HepG2 (cell line): ENCODE data around the gene CEP89. TPM values are rescaled to one million over a fixed set of nuclear protein-coding genes. Genes with fewer than 3 reads are reported as not detected.

Experiments used
- AHR ChIP-seq: IDR thresholded peaks from 2 replicates; pipeline ENCODE4 v1.6.1; 2018; ENCODE audit warnings: missing genetic modification reagents, missing compliant biosample characterization
- ARID2 ChIP-seq: sonication (generic); formaldehyde crosslinking; IDR thresholded peaks from 2 replicates; pipeline ENCODE4 v1.8.1; 2022; ENCODE audit warnings: mild to moderate bottlenecking, missing genetic modification reagents, borderline replicate concordance
- CEBPG ChIP-seq: IDR thresholded peaks from 2 replicates; pipeline ENCODE4 v1.6.1; 2016
- DMAP1 ChIP-seq: IDR thresholded peaks from 2 replicates; pipeline ENCODE4 v1.6.1; 2016
- DR1 ChIP-seq: sonication (generic); formaldehyde crosslinking; IDR thresholded peaks from 2 replicates; pipeline ENCODE4 v1.8.0; 2021; ENCODE audit warnings: mild to moderate bottlenecking, missing genetic modification reagents, inconsistent platforms
- IKZF4 ChIP-seq: sonication (generic); formaldehyde crosslinking; IDR thresholded peaks from 2 replicates; pipeline ENCODE4 v1.5.1; 2020; ENCODE audit warnings: borderline replicate concordance, mild to moderate bottlenecking, low read depth, missing genetic modification reagents; ENCODE audit errors: not compliant biosample characterization
- MAF1 ChIP-seq: sonication (generic); formaldehyde crosslinking; IDR thresholded peaks from 2 replicates; pipeline ENCODE4 v1.5.0; 2020; ENCODE audit warnings: missing genetic modification reagents, borderline replicate concordance
- MAFF ChIP-seq: IDR thresholded peaks from 2 replicates; pipeline ENCODE4 v1.6.1; 2011; ENCODE audit warnings: low read depth, low read length, improper control_type of control experiment
- NFRKB ChIP-seq: fragments of 450-650 bp; IDR thresholded peaks from 2 replicates; pipeline ENCODE4 v1.6.1; 2017
- NFYB ChIP-seq: sonication (generic); formaldehyde crosslinking; IDR thresholded peaks from 2 replicates; pipeline ENCODE4 v1.4.0; 2020; ENCODE audit warnings: missing genetic modification reagents
- SP1 ChIP-seq, 2 experiments: fragments of 450-650 bp in 1 of 2; sonication (generic) in 1 of 2; formaldehyde crosslinking in 1 of 2; IDR thresholded peaks; 2 replicates each; pipeline versions ENCODE4 v1.4.0 to v1.6.1; 2016 to 2020; ENCODE audit warnings: missing genetic modification reagents in 1 of 2
- TSC22D2 ChIP-seq: sonication (generic); formaldehyde crosslinking; IDR thresholded peaks from 2 replicates; pipeline ENCODE4 v1.5.1; 2020; ENCODE audit warnings: missing genetic modification reagents, mild to moderate bottlenecking, borderline replicate concordance
- ZFAT ChIP-seq: sonication (generic); formaldehyde crosslinking; conservative IDR thresholded peaks from 2 replicates; pipeline ENCODE4 v1.8.1; 2023; ENCODE audit warnings: missing genetic modification reagents, inconsistent platforms
- ZMYM3 ChIP-seq: sonication (generic); formaldehyde crosslinking; IDR thresholded peaks from 2 replicates; pipeline ENCODE4 v1.5.1; 2020; ENCODE audit warnings: mild to moderate bottlenecking, missing genetic modification reagents
- ZNF251 ChIP-seq: sonication (generic); formaldehyde crosslinking; IDR thresholded peaks from 2 replicates; pipeline ENCODE4 v1.9.0; 2021; ENCODE audit warnings: mild to moderate bottlenecking, missing genetic modification reagents
- ZSCAN25 ChIP-seq: sonication (generic); formaldehyde crosslinking; IDR thresholded peaks from 2 replicates; pipeline ENCODE4 v1.8.0; 2022; ENCODE audit warnings: mild to moderate bottlenecking, missing genetic modification reagents
- polyA plus RNA-seq, 8 experiments: library from polyadenylated mRNA; depleted of rRNA in 3 of 8; stranded (reverse) in 7 of 8; unstranded in 1 of 8; fragments of >200 nt; fragmentation: Illumina TruSeq in 4 of 8; extraction: Trizol in 4 of 8; gene quantifications; 2 replicates each; pipeline versions ENCODE4 v1.2.1 to v1.2.3, GENCODE V29; 2011 to 2016; ENCODE audit warnings: low read depth in 4 of 8, missing spikeins in 1 of 8, mixed read lengths in 1 of 8; ENCODE audit not compliant: insufficient read depth in 1 of 8
- total RNA-seq, 5 experiments: library from RNA; depleted of rRNA; stranded (reverse); fragments of >200 nt; fragmentation: Illumina TruSeq; extraction: Trizol; gene quantifications; 2 replicates each; pipeline ENCODE4 v1.2.3, GENCODE V29; 2016; ENCODE audit warnings: low read depth in 1 of 5
- TF ChIP-seq, protein P1 (sequence below): fragments of 450-650 bp; IDR thresholded peaks from 2 replicates; pipeline ENCODE4 v1.6.1; 2016
- TF ChIP-seq, protein P2 (sequence below): sonication (generic); formaldehyde crosslinking; IDR thresholded peaks from 2 replicates; pipeline ENCODE4 v1.9.0; 2022; ENCODE audit warnings: missing genetic modification reagents, mild to moderate bottlenecking, borderline replicate concordance
- TF ChIP-seq, protein P3 (sequence below): sonication (generic); formaldehyde crosslinking; IDR thresholded peaks from 2 replicates; pipeline ENCODE4 v1.4.0; 2020; ENCODE audit warnings: mild to moderate bottlenecking, missing genetic modification reagents
- TF ChIP-seq, protein P4 (sequence below): sonication (generic); formaldehyde crosslinking; IDR thresholded peaks from 2 replicates; pipeline ENCODE4 v1.8.0; 2022; ENCODE audit warnings: missing genetic modification reagents, mild to moderate bottlenecking, inconsistent platforms, borderline replicate concordance
- TF ChIP-seq, protein P5 (sequence below): sonication (generic); formaldehyde crosslinking; IDR thresholded peaks from 2 replicates; pipeline ENCODE4 v1.5.1; 2020; ENCODE audit warnings: missing genetic modification reagents, mild to moderate bottlenecking, borderline replicate concordance

CEP89 gene
- total and polyA plus RNA-seq, 2 of the 13 experiments (the other 11 are each of a cell fraction or from before 2014, with no cell fraction given), result 7.2 to 10.9 TPM

DNA sequence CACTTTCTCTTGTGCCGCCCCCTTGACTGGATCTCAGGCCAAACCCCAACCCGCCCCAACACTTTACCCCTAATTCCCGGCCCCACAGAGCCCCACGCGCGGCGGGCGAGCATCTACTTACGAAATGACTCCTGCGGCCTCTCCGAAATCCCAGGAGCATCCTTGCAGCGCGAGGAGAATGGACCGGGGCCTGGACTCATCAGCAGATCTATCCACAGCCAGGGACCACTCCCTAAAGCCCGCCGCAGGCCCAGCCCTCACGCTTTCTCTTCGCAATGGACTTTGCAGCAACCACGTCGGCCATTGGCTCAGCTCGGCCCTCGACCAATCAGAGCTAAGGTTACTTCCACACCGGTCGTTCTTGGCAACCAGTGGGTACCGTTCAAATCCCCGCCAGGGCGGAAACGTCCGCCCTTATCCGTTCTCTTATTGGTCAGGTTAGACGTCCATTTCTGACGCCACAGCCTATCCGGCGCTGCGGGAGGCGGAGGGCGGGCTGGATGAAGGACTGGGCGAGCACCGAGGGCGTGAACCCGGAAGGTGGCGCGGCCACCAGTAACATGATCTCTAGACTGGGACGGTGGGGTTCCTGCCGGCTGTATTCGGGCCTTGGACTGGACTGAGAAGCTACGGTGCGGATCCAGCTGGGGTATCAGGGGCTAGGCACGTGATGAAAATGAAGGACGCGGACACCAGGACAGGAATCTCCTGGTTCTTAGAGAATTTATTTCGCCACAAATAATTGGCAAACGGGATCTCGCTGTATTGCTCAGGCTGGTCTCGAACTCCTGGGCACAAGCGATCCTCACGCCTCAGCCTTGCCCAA, at the start of gene CEP89, which contains the start of gene FAAP24 (continued):
- TF ChIP-seq, protein P1, sequence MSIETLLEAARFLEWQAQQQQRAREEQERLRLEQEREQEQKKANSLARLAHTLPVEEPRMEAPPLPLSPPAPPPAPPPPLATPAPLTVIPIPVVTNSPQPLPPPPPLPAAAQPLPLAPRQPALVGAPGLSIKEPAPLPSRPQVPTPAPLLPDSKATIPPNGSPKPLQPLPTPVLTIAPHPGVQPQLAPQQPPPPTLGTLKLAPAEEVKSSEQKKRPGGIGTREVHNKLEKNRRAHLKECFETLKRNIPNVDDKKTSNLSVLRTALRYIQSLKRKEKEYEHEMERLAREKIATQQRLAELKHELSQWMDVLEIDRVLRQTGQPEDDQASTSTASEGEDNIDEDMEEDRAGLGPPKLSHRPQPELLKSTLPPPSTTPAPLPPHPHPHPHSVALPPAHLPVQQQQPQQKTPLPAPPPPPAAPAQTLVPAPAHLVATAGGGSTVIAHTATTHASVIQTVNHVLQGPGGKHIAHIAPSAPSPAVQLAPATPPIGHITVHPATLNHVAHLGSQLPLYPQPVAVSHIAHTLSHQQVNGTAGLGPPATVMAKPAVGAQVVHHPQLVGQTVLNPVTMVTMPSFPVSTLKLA, result no peak
- TF ChIP-seq, protein P2, sequence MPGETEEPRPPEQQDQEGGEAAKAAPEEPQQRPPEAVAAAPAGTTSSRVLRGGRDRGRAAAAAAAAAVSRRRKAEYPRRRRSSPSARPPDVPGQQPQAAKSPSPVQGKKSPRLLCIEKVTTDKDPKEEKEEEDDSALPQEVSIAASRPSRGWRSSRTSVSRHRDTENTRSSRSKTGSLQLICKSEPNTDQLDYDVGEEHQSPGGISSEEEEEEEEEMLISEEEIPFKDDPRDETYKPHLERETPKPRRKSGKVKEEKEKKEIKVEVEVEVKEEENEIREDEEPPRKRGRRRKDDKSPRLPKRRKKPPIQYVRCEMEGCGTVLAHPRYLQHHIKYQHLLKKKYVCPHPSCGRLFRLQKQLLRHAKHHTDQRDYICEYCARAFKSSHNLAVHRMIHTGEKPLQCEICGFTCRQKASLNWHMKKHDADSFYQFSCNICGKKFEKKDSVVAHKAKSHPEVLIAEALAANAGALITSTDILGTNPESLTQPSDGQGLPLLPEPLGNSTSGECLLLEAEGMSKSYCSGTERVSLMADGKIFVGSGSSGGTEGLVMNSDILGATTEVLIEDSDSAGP (CRISPR knock-in tag), result no peak; the same call in 1 of the 2 replicates
- TF ChIP-seq SP1 (IDR thresholded peaks at IDR 0.05) (no peak), SP1 (CRISPR knock-in tag; IDR thresholded peaks at IDR 0.05) (peak; percentile 83), NFYB (CRISPR knock-in tag) (peak; percentile 99), ZNF251 (CRISPR knock-in tag) (no peak), DMAP1 (CRISPR knock-in tag) (0 out of 2 replicates have a peak, but pooled peaks have one; percentile 37), MAFF (no peak), MAF1 (no peak), DR1 (CRISPR knock-in tag) (peak; percentile 74; the same call in 1 of the 2 replicates), ZMYM3 (CRISPR knock-in tag) (peak; percentile 49; the same call in 1 of the 2 replicates), CEBPG (peak; percentile 41), ZSCAN25 (CRISPR knock-in tag) (no peak), AHR (CRISPR knock-in tag) (0 out of 2 replicates have a peak, but pooled peaks have one; percentile 50), ARID2 (peak; percentile 95), IKZF4 (CRISPR knock-in tag) (no peak), NFRKB (no peak), TSC22D2 (CRISPR knock-in tag) (peak; percentile 85; the same call in 1 of the 2 replicates), ZFAT (no peak)
- TF ChIP-seq, protein P3, sequence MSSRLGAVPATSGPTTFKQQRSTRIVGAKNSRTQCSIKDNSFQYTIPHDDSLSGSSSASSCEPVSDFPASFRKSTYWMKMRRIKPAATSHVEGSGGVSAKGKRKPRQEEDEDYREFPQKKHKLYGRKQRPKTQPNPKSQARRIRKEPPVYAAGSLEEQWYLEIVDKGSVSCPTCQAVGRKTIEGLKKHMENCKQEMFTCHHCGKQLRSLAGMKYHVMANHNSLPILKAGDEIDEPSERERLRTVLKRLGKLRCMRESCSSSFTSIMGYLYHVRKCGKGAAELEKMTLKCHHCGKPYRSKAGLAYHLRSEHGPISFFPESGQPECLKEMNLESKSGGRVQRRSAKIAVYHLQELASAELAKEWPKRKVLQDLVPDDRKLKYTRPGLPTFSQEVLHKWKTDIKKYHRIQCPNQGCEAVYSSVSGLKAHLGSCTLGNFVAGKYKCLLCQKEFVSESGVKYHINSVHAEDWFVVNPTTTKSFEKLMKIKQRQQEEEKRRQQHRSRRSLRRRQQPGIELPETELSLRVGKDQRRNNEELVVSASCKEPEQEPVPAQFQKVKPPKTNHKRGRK (CRISPR knock-in tag), result no peak
- TF ChIP-seq, protein P4, sequence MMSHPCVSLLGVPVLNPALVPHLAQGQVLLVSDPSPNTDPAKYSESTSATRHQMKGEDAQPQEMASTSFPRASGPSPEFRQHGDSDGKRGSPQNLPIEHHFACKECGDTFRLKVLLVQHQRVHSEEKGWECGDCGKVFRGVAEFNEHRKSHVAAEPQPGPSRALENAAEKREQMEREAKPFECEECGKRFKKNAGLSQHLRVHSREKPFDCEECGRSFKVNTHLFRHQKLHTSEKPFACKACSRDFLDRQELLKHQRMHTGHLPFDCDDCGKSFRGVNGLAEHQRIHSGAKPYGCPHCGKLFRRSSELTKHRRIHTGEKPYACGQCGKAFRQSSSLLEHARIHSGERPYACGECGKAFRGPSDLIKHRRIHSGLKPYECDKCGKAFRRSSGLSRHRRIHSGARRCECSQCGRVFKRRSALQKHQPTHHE (CRISPR knock-in tag), result no peak
- TF ChIP-seq, protein P5, sequence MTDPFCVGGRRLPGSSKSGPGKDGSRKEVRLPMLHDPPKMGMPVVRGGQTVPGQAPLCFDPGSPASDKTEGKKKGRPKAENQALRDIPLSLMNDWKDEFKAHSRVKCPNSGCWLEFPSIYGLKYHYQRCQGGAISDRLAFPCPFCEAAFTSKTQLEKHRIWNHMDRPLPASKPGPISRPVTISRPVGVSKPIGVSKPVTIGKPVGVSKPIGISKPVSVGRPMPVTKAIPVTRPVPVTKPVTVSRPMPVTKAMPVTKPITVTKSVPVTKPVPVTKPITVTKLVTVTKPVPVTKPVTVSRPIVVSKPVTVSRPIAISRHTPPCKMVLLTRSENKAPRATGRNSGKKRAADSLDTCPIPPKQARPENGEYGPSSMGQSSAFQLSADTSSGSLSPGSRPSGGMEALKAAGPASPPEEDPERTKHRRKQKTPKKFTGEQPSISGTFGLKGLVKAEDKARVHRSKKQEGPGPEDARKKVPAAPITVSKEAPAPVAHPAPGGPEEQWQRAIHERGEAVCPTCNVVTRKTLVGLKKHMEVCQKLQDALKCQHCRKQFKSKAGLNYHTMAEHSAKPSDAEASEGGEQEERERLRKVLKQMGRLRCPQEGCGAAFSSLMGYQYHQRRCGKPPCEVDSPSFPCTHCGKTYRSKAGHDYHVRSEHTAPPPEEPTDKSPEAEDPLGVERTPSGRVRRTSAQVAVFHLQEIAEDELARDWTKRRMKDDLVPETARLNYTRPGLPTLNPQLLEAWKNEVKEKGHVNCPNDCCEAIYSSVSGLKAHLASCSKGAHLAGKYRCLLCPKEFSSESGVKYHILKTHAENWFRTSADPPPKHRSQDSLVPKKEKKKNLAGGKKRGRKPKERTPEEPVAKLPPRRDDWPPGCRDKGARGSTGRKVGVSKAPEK (CRISPR knock-in tag), result no peak
